Measurements from ENCODE around the gene STAG1.

GRCh38 chr3:136612512-136612911, 139.7 kb downstream of the STAG1 start:
- no peak for TF ChIP-seq CTCF (IDR thresholded peaks at IDR 0.05)
- no peak for TF ChIP-seq TAF1 (IDR thresholded peaks at IDR 0.05; ENCODE audit: borderline replicate concordance, low read depth, low read length)
- no peak for TF ChIP-seq SMC3 (IDR thresholded peaks at IDR 0.05; ENCODE audit: low read depth, low read length)
- TF ChIP-seq JUND (IDR thresholded peaks at IDR 0.05): no peak
- TF ChIP-seq MAX (IDR thresholded peaks at IDR 0.05; ENCODE audit: low read depth): no peak
- no peak for TF ChIP-seq NRF1 (IDR thresholded peaks at IDR 0.05; ENCODE audit: low read depth, low read length)
- TF ChIP-seq EZH2phosphoT487 (IDR thresholded peaks at IDR 0.05; ENCODE audit: borderline replicate concordance, low read depth): no peak
- TF ChIP-seq FOXM1 (IDR thresholded peaks at IDR 0.05; ENCODE audit: low read depth): no peak
- TF ChIP-seq PBX3 (IDR thresholded peaks at IDR 0.05): no peak
- TF ChIP-seq POLR2AphosphoS5 (IDR thresholded peaks at IDR 0.05; ENCODE audit: low read depth, low read length): no peak
- no peak for TF ChIP-seq MXI1 (IDR thresholded peaks at IDR 0.05; ENCODE audit: low read depth, low read length)
- no peak for TF ChIP-seq GABPA (IDR thresholded peaks at IDR 0.05; ENCODE audit: low read depth)
- no peak for TF ChIP-seq ZBTB33 (IDR thresholded peaks at IDR 0.05; ENCODE audit: borderline replicate concordance, low read depth)
- no peak for TF ChIP-seq REST (IDR thresholded peaks at IDR 0.05; ENCODE audit: low read depth, low read length)
